Endothelial cell of umbilical vein (primary cell): Measurements from ENCODE around the gene FAM171A2. TPM values are rescaled to one million over a fixed set of nuclear protein-coding genes. Genes with fewer than 3 reads are reported as not detected.

Experiments used
- BruUV-seq: library from RNA; stranded (reverse); fragments of 400-500 nt; replicated peaks from 2 replicates; lab custom pipeline; 2021; lab: Mats Ljungman, UMichigan
- CTCF ChIA-PET: fragments of 300-600, 350-600 bp; sonication (Branson Sonifier 250); formaldehyde crosslinking; loops from one replicate; lab custom pipeline; 2021; ENCODE audit warnings: antibody characterized with exemption, inconsistent platforms; lab: Charles Lee
- POLR2A ChIA-PET: fragments of 300-600, 350-600 bp; sonication (Branson Sonifier 250); formaldehyde crosslinking; loops from one replicate; lab custom pipeline; 2021; ENCODE audit warnings: antibody characterized with exemption, inconsistent platforms; lab: Charles Lee
- DNase-seq: peaks from one replicate; pipeline ENCODE4 v3.0.0-alpha.2; 2011; ENCODE audit warnings: low read depth, low spot score
- FAIRE-seq: peaks from 2 replicates; lab custom pipeline; 2011; peaks lifted over from hg19 to GRCh38; lab: Jason Lieb, UNC
- H2AFZ ChIP-seq: 2 replicates; pipeline ENCODE4 v1.6.0; 2012; ENCODE audit warnings: low read depth, low read length, control low read depth, inconsistent platforms
- H3K27ac ChIP-seq: 2 replicates; pipeline ENCODE4 v1.5.1; 2011; ENCODE audit warnings: low read depth, mild to moderate bottlenecking, control low read depth, low read length, moderate library complexity; ENCODE audit not compliant: insufficient read depth
- H3K27me3 ChIP-seq, 2 experiments: 2 replicates each; pipeline versions ENCODE4 v1.6.0 to v1.6.1; 2011; ENCODE audit warnings: low read length in 2 of 2, mixed read lengths in 1 of 2; ENCODE audit not compliant: control insufficient read depth in 2 of 2, insufficient read depth in 2 of 2
- H3K36me3 ChIP-seq, 2 experiments: 2 replicates in 1 of 2; 3 replicates in 1 of 2; pipeline ENCODE4 v1.5.1; 2011; ENCODE audit warnings: low read length in 2 of 2, mild to moderate bottlenecking in 1 of 2, moderate library complexity in 1 of 2; ENCODE audit not compliant: control insufficient read depth in 2 of 2, insufficient read depth in 2 of 2; ENCODE audit errors: extremely low read depth in 1 of 2
- H3K4me1 ChIP-seq: 3 replicates; pipeline ENCODE4 v1.5.1; 2011; ENCODE audit warnings: mild to moderate bottlenecking, low read length; ENCODE audit not compliant: control insufficient read depth, insufficient read depth; ENCODE audit errors: extremely low read depth
- H3K4me2 ChIP-seq: 2 replicates; pipeline ENCODE4 v1.6.1; 2011; ENCODE audit warnings: low read length, control low read depth, mixed read lengths; ENCODE audit not compliant: insufficient read depth
- H3K4me3 ChIP-seq, 3 experiments: fragments of 200-600 bp in 1 of 3; sonication (generic), shearing (Covaris generic) in 1 of 3; replicated peaks in 1 of 3; 2 replicates each; pipeline ENCODE4 v1.5.1; 2011 to 2016; ENCODE audit warnings: control low read depth in 3 of 3, low read length in 3 of 3, mild to moderate bottlenecking in 2 of 3, inconsistent platforms in 1 of 3, low read depth in 1 of 3, moderate library complexity in 1 of 3; ENCODE audit not compliant: insufficient read depth in 1 of 3
- H3K79me2 ChIP-seq: 2 replicates; pipeline ENCODE4 v1.6.0; 2012; ENCODE audit warnings: low read length, inconsistent platforms; ENCODE audit not compliant: control insufficient read depth, insufficient read depth
- H3K9ac ChIP-seq: replicated peaks from 2 replicates; pipeline ENCODE3; 2011; ENCODE audit warnings: low read length, control low read depth; ENCODE audit not compliant: insufficient read depth; ENCODE audit errors: extremely low read depth
- H3K9me1 ChIP-seq: replicated peaks from 3 replicates; pipeline ENCODE4 v1.6.0; 2011; ENCODE audit warnings: mild to moderate bottlenecking, low read length; ENCODE audit not compliant: control insufficient read depth, insufficient read depth; ENCODE audit errors: extremely low read depth
- H3K9me3 ChIP-seq: replicated peaks from 2 replicates; pipeline ENCODE4 v1.5.1; 2012; ENCODE audit warnings: low read length, inconsistent platforms; ENCODE audit not compliant: control insufficient read depth, insufficient read depth
- H4K20me1 ChIP-seq: replicated peaks from 2 replicates; pipeline ENCODE3; 2011; ENCODE audit warnings: mild to moderate bottlenecking, low read length; ENCODE audit not compliant: control insufficient read depth, insufficient read depth; ENCODE audit errors: extremely low read depth
- CTCF ChIP-seq, 2 donors: IDR thresholded peaks; 1 replicate in 1 of 2; 2 replicates in 1 of 2; pipeline ENCODE4 v1.5.1; 2011; ENCODE audit warnings: low read length in 2 of 2, mild to moderate bottlenecking in 2 of 2, moderate library complexity in 2 of 2, control low read depth in 1 of 2, inconsistent platforms in 1 of 2, low read depth in 1 of 2; ENCODE audit not compliant: insufficient read depth in 1 of 2; ENCODE audit errors: extremely low read depth in 1 of 2
- EZH2 ChIP-seq: IDR thresholded peaks from 2 replicates; pipeline ENCODE4 v1.6.1; 2012; ENCODE audit warnings: borderline replicate concordance, low read depth, mild to moderate bottlenecking, moderate library complexity, low read length, inconsistent platforms; ENCODE audit not compliant: severe bottlenecking
- FOS ChIP-seq: IDR thresholded peaks from 2 replicates; pipeline ENCODE4 v1.6.1; 2011; ENCODE audit warnings: mild to moderate bottlenecking, low read length, moderate library complexity, borderline replicate concordance; ENCODE audit not compliant: insufficient read depth
- GATA2 ChIP-seq: IDR thresholded peaks from 2 replicates; pipeline ENCODE4 v1.7.0; 2011; ENCODE audit warnings: low read depth, mild to moderate bottlenecking, moderate library complexity, mixed read lengths, low read length; ENCODE audit not compliant: insufficient read length, insufficient read depth
- JUN ChIP-seq: IDR thresholded peaks from 2 replicates; pipeline ENCODE4 v1.6.1; 2011; ENCODE audit warnings: borderline replicate concordance, low read depth; ENCODE audit not compliant: insufficient read length, insufficient read depth
- MAX ChIP-seq: IDR thresholded peaks from 2 replicates; pipeline ENCODE4 v1.6.1; 2011; ENCODE audit not compliant: insufficient read depth, insufficient read length
- MYC ChIP-seq: IDR thresholded peaks from one replicate; pipeline ENCODE4 v1.6.1; 2011; ENCODE audit warnings: mild to moderate bottlenecking, low read depth, low read length
- POLR2A ChIP-seq: IDR thresholded peaks from 2 replicates; pipeline ENCODE4 v1.6.1; 2012; ENCODE audit warnings: low read depth, mild to moderate bottlenecking, control low read depth, low read length
- POLR2AphosphoS5 ChIP-seq: IDR thresholded peaks from 2 replicates; pipeline ENCODE4 v1.6.1; 2012; ENCODE audit warnings: low read depth, mild to moderate bottlenecking, control low read depth, low read length, moderate library complexity; ENCODE audit not compliant: insufficient read depth
- dilution Hi-C: fragments of 300-500 bp; cut with MboI; formaldehyde crosslinking; loops from one replicate; pipeline ENCODE4 v1.15.0; 2019; ENCODE audit warnings: low sequenced_read_pairs; ENCODE audit not compliant: extremely low pct_ligation_motif_present
- intact Hi-C: fragments of 100-400 bp; cut with micrococcal nuclease; formaldehyde crosslinking; loops from one replicate; pipeline ENCODE4 v1.10.0; 2022
- polyA plus RNA-seq, 4 experiments: library from polyadenylated mRNA; depleted of rRNA in 3 of 4; stranded (reverse) in 3 of 4; unstranded in 1 of 4; fragments of >200 nt; gene quantifications; 2 replicates each; pipeline versions ENCODE4 v1.2.1 to v1.2.3, GENCODE V29; 2011 to 2012; ENCODE audit warnings: missing spikeins in 1 of 4
- total RNA-seq: library from RNA; stranded (reverse); gene quantifications from 2 replicates; pipeline ENCODE4 v1.2.3, GENCODE V29; 2021

The FAM171A2 gene
- total and polyA plus RNA-seq, 2 donors (not counting 3 experiments of a cell fraction or from before 2014, with no cell fraction given): 11.3 to 13.4 TPM

GRCh38 chr17:44390250-44390870, 26.7 kb upstream of the FAM171A2 start:
- Histone ChIP-seq H3K27me3 (peaks cover 0 to 3% of the 10 kb centered on the region in 2 experiments), H3K9me1 (no peaks in the 10 kb centered on the region), H3K9me3 (no peaks in the 10 kb centered on the region), H3K79me2 (no peaks in the 10 kb centered on the region), H3K27ac (no peak overlapping the region), H3K4me3 (no peak overlapping the region), H3K4me1 (peaks cover 5% of the 10 kb centered on the region), H3K36me3 (no peaks in the 10 kb centered on the region), H3K9ac (no peak overlapping the region), H3K4me2 (no peak overlapping the region), H4K20me1 (no peaks in the 10 kb centered on the region), H2AFZ (no peak overlapping the region)
- no peak for DNase-seq
- POLR2A ChIA-PET: no interaction called here
- no peak for FAIRE-seq
- CTCF ChIA-PET: interaction anchor here (1.6 to 2.0 kb wide), 2 partner anchors 27 to 133 kb away, joined by 3 to 7 read pairs; partner anchors contain the start of gene FAM171A2
- no TSS peak for BruUV-seq
- intact Hi-C loops (no loop called here), dilution Hi-C loops (no loop called here)
- TF ChIP-seq EZH2: no peak
- TF ChIP-seq POLR2A: no peak
- TF ChIP-seq FOS: no peak
- no peak for TF ChIP-seq POLR2AphosphoS5
- TF ChIP-seq GATA2: no peak
- no peak for TF ChIP-seq JUN
- TF ChIP-seq MAX: no peak
- no peak for TF ChIP-seq MYC
- no peak for TF ChIP-seq CTCF (IDR thresholded peaks at IDR 0.05; ENCODE audit: extremely low read depth in 1 of 2, insufficient read depth in 1 of 2, low read depth in 1 of 2, low read length in 2 of 2)
